ENCODE measurements around the gene ENDOV. TPM values are rescaled to one million over a fixed set of nuclear protein-coding genes. Genes with fewer than 3 reads are reported as not detected.

The ENDOV gene
- total and polyA plus RNA-seq, 9 donors, result 8.9 to 24.1 (median 20.8) TPM

DNA sequence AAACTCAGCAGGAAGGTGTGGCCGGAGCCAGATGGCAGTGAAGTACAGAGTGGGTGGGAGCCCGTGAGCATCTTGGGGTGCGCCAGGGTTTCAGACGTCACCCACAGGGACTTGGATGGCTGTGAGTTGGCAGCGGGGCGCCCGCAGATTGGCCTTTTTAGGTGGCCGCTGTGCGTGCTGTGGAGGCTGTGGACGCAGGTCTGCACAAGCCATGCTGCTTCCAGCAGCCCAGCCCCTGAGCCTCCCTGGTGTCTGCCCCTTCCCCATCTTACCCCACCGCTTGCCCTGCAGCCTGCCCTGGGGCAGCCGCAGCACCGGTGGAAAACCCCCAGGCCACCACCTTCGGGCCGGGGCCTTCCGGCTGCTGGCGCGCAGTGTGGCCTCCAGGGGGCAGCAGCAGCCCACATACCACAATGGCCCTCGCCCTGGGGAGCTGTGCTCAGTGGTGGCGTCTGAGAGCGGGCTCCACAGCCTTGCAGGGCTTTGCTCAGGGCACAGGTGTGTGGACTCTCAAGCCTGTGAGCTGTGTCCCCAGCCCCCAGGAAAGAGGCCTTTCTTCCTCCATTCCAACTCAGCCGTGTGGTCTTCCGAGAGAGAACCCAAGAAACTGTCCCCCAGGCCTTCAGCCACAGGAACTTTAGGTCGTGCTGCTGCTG lies 11.8 kb downstream of the ENDOV start:
- H3K9me3 ChIP-seq, result no peaks in the 10 kb centered on the region
- H3K4me3 ChIP-seq, result no peak overlapping the region
- no peak overlapping the region for H3K27ac ChIP-seq
- H3K36me3 ChIP-seq, result no peaks in the 10 kb centered on the region
- 40% methylated on average over 24 of the region's 24 CpGs for WGBS, 3 donors
- no peaks in the 10 kb centered on the region for H3K4me1 ChIP-seq (ENCODE audit: insufficient read depth)
- DNase-seq, result peak; percentile 56 to 82 (median 79)
- intact Hi-C loops (cut with DNase I), result loop anchor here (2.0 to 10.0 kb wide), 6 partner anchors 148 to 678 kb away; no protein-coding TSS in a partner anchor
- H3K27me3 ChIP-seq, result no peaks in the 10 kb centered on the region
- TF ChIP-seq POLR2A (IDR thresholded peaks at IDR 0.05) (no peak), EP300 (IDR thresholded peaks at IDR 0.05) (no peak), CTCF (IDR thresholded peaks at IDR 0.05) (peak; percentile 87 to 97 (median 97))

DNA sequence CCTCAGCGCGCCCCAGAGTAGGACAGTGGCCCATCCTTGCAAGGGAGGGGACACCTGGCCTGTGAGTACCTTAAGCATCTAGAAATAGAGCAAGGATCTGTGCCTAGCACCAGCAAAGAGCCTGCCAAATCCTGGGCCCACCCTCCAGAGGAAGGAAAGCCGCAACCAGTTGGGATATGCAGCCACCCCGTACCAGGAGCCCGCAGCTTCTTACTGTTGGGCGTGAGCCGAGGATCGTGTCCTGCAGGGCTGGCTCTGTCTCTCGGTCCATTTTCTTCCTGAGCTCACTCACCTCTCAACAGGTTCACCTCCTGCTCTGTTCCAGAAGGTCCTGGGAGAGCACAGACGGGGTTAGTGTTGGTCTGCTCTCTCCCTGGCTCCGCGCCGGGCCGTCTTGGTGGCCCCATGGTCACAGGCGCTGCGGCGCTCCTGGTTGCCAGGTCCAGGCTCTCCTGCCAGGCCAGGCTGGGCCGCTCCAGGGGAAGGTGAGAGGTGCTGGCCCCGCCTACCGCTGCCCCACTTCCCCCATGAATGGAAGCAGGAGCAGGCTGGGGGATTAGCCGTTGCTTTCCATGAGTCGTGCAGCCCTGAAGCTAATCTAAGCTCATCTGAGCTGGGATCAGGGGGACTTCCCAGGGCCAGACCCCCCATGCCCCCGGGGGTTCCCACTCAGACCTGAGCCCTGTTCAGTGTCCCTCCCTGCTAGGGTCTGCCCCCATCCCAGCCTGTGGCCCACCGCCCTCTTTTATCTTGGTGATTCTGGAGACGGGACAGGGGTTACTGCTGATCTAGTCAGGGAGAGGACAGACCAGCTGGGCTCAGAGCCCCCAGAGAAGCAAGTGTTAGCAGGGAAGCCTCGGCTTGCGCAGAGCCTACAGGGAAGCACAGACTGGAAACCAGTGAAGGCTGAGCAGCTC lies 12.7 kb downstream of the ENDOV start:
- no peaks in the 10 kb centered on the region for H3K27me3 ChIP-seq
- TF ChIP-seq CTCF (IDR thresholded peaks at IDR 0.05), result no peak
- no peak for TF ChIP-seq POLR2A (IDR thresholded peaks at IDR 0.05)
- TF ChIP-seq EP300 (IDR thresholded peaks at IDR 0.05), result no peak
- DNase-seq, result peak in 3 of 5 donors; percentile 16 to 33 (median 28)
- H3K4me3 ChIP-seq, result no peak overlapping the region
- no peaks in the 10 kb centered on the region for H3K9me3 ChIP-seq
- intact Hi-C loops (cut with DNase I), result loop anchor here (2.0 to 10.0 kb wide), 6 partner anchors 147 to 677 kb away; no protein-coding TSS in a partner anchor
- 87 to 93% (median 92%) methylated on average over 27 of the region's 27 CpGs for WGBS, 3 donors
- H3K4me1 ChIP-seq (ENCODE audit: insufficient read depth), result no peaks in the 10 kb centered on the region
- no peak overlapping the region for H3K27ac ChIP-seq
- H3K36me3 ChIP-seq, result no peaks in the 10 kb centered on the region

GRCh38 chr17:80428363-80428762 lies 13.4 kb downstream of the ENDOV start:
- WGBS, 3 donors, result 91% methylated on average over 12 of the region's 12 CpGs
- peak in 1 of 5 donors; percentile 25 for DNase-seq
- TF ChIP-seq CTCF (IDR thresholded peaks at IDR 0.05) (no peak), POLR2A (IDR thresholded peaks at IDR 0.05) (no peak), EP300 (IDR thresholded peaks at IDR 0.05) (no peak)
- no peaks in the 10 kb centered on the region for H3K36me3 ChIP-seq
- H3K27ac ChIP-seq, result no peak overlapping the region
- H3K4me3 ChIP-seq, result no peak overlapping the region
- no peaks in the 10 kb centered on the region for H3K9me3 ChIP-seq
- no peaks in the 10 kb centered on the region for H3K4me1 ChIP-seq (ENCODE audit: insufficient read depth)
- intact Hi-C loops (cut with DNase I), result loop anchor here in 3 of 4 donors (5.0 to 10.0 kb wide), 4 partner anchors 146 to 676 kb away; no protein-coding TSS in a partner anchor
- H3K27me3 ChIP-seq, result no peaks in the 10 kb centered on the region

DNA sequence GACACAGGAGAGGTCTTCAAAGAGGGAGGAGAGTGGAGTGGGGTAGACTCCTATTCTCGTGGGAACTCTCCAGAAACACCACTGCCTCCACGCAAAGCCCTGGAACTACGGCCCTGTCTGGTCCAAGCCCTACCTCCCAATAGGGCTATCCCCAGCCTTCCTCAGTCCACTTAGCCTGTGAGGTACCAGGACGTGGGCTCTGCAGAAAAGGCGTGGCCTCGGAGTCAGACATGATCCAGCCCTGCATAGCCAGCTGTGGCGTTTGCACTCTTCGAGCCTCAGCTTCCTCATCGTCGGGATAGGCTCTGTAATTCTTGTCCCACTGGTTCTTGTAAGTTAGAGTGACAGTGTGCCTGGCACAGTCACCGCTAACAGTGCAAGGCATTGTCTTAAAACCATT lies 13.8 kb downstream of the ENDOV start:
- TF ChIP-seq POLR2A (IDR thresholded peaks at IDR 0.05) (no peak), CTCF (IDR thresholded peaks at IDR 0.05) (no peak), EP300 (IDR thresholded peaks at IDR 0.05) (no peak)
- H3K27ac ChIP-seq, result no peak overlapping the region
- no peaks in the 10 kb centered on the region for H3K36me3 ChIP-seq
- no peaks in the 10 kb centered on the region for H3K4me1 ChIP-seq (ENCODE audit: insufficient read depth)
- 80 to 86% (median 84%) methylated on average over 11 of the region's 11 CpGs for WGBS, 3 donors
- peak in 1 of 5 donors; percentile 22 for DNase-seq
- H3K9me3 ChIP-seq, result no peaks in the 10 kb centered on the region
- intact Hi-C loops (cut with DNase I), result loop anchor here in 3 of 4 donors (5.0 to 10.0 kb wide), 4 partner anchors 146 to 676 kb away; no protein-coding TSS in a partner anchor
- no peak overlapping the region for H3K4me3 ChIP-seq
- no peaks in the 10 kb centered on the region for H3K27me3 ChIP-seq

All from ovary (tissue), 9 donors.